Testis (tissue), 3 donors: ENCODE measurements around the gene RELCH. TPM values are rescaled to one million over a fixed set of nuclear protein-coding genes. Genes with fewer than 3 reads are reported as not detected.
"Not testable (repeated sequence)": the region's sequence is repeated elsewhere in the genome, so short reads cannot be mapped to it uniquely, and the experiment has no call there.

ENCODE experiments used
- DNase-seq: peaks from one replicate; pipeline ENCODE4 v3.0.0-alpha.2; 2019
- H3K27ac ChIP-seq, 2 donors: fragments of 200-600 bp; sonication (generic); one replicate each; pipeline ENCODE4 v1.5.1; 2019
- H3K27me3 ChIP-seq: fragments of 200-600 bp; sonication (generic); one replicate; pipeline ENCODE4 v1.5.1; 2019
- H3K36me3 ChIP-seq: fragments of 200-600 bp; sonication (generic); one replicate; pipeline ENCODE4 v1.5.1; 2017; ENCODE audit warnings: low read depth; ENCODE audit errors: missing control alignments
- H3K4me1 ChIP-seq: fragments of 200-600 bp; sonication (generic); one replicate; pipeline ENCODE4 v1.5.1; 2019
- H3K4me3 ChIP-seq, 2 donors: fragments of 200-600 bp; sonication (generic); one replicate each; pipeline ENCODE4 v1.5.1; 2017 to 2019
- H3K9me3 ChIP-seq: fragments of 200-600 bp; sonication (generic); one replicate; pipeline ENCODE4 v1.5.1; 2017
- CTCF ChIP-seq, 3 experiments: fragments of 450-650 bp in 2 of 3; fragments of 200-600 bp in 1 of 3; sonication (generic) in 1 of 3; IDR thresholded peaks; one replicate each; pipeline ENCODE4 v1.5.1; 2016 to 2019; ENCODE audit warnings: antibody characterized with exemption in 3 of 3, mild to moderate bottlenecking in 2 of 3, moderate library complexity in 1 of 3
- POLR2A ChIP-seq: fragments of 450-650 bp; IDR thresholded peaks from one replicate; pipeline ENCODE4 v1.6.1; 2017; ENCODE audit warnings: antibody characterized with exemption, mild to moderate bottlenecking, moderate library complexity
- WGBS, 2 donors: methylation state at CpG; one replicate each; pipeline ENCODE4 v1.1.5; 2018; 5-methylcytosine and 5-hydroxymethylcytosine counted together
- intact Hi-C: fragments of 100-400 bp; cut with DNase I; formaldehyde crosslinking; loops from one replicate; pipeline ENCODE4 v1.15.1; 2023; ENCODE audit warnings: low total_unique reads
- polyA plus RNA-seq: library from polyadenylated mRNA; stranded (reverse); fragments of 350-450 nt; fragmentation: Illumina TruSeq; extraction: RNeasy Lipid Tissue Mini Kit (QIAGEN cat#74804); gene quantifications from one replicate; pipeline ENCODE4 v1.2.3, GENCODE V29; 2014; ENCODE audit warnings: low read depth, low replicate concordance; ENCODE audit not compliant: insufficient read depth
- total RNA-seq, 2 donors: library from RNA; depleted of rRNA; stranded (reverse); fragments of >200 nt; gene quantifications; one replicate each; pipeline ENCODE4 v1.2.3, GENCODE V29; 2016

RELCH gene
- total and polyA plus RNA-seq, 3 donors from 2014 or later: 15.7 to 41.6 (median 27.2) TPM

- H3K4me1 ChIP-seq: no peaks in the 10 kb centered on the region
- H3K4me3 ChIP-seq: no peak overlapping the region
- no peak overlapping the region for H3K27ac ChIP-seq
- DNase-seq: no peak
- intact Hi-C loops: no loop called here
- TF ChIP-seq POLR2A (no peak), CTCF (IDR thresholded peaks at IDR 0.05) (no peak)
- H3K36me3 ChIP-seq: no peaks in the 10 kb centered on the region
- H3K27me3 ChIP-seq: no peaks in the 10 kb centered on the region
- no peaks in the 10 kb centered on the region for H3K9me3 ChIP-seq
- 71 to 76% methylated on average over 5 of the region's 5 CpGs for WGBS, 2 donors
These were observed 22.1 kb upstream of the RELCH start for GRCh38 chr18:62164855-62165487.

GRCh38 chr18:62165583-62165982, 21.5 kb upstream of the RELCH start:
- 92 to 98% methylated on average over 3 of the region's 3 CpGs for WGBS, 2 donors
- intact Hi-C loops: no loop called here
- no peaks in the 10 kb centered on the region for H3K4me1 ChIP-seq
- H3K27ac ChIP-seq: no peak overlapping the region
- no peak for DNase-seq
- no peak overlapping the region for H3K4me3 ChIP-seq
- H3K27me3 ChIP-seq: no peaks in the 10 kb centered on the region
- H3K36me3 ChIP-seq: no peaks in the 10 kb centered on the region
- H3K9me3 ChIP-seq: no peaks in the 10 kb centered on the region
- TF ChIP-seq POLR2A: no peak
- TF ChIP-seq CTCF (IDR thresholded peaks at IDR 0.05): no peak

- not testable (repeated sequence) for DNase-seq
- 80 to 100% methylated on average over 1 of the region's 1 CpG for WGBS, 2 donors
These were observed 20.5 kb upstream of the RELCH start for GRCh38 chr18:62166524-62166923.

GRCh38 chr18:62170857-62171256, 16.2 kb upstream of the RELCH start:
- no peaks in the 10 kb centered on the region for H3K4me1 ChIP-seq
- 92 to 96% methylated on average over 1 of the region's 1 CpG for WGBS, 2 donors

More at GRCh38 chr18:62166524-62166923, 20.5 kb upstream of the RELCH start:
- H3K27me3 ChIP-seq, H3K4me1 ChIP-seq, H3K9me3 ChIP-seq, H3K27ac ChIP-seq, intact Hi-C loops, H3K4me3 ChIP-seq, H3K36me3 ChIP-seq: not testable (repeated sequence)

GRCh38 chr18:62172298-62172697, 14.8 kb upstream of the RELCH start:
- Histone ChIP-seq H3K9me3 (no peaks in the 10 kb centered on the region), H3K27me3 (no peaks in the 10 kb centered on the region), H3K36me3 (no peaks in the 10 kb centered on the region), H3K4me3 (no peak overlapping the region), H3K27ac (no peak overlapping the region), H3K4me1 (no peaks in the 10 kb centered on the region)
- DNase-seq: no peak
- TF ChIP-seq CTCF (IDR thresholded peaks at IDR 0.05) (no peak), POLR2A (no peak)
- intact Hi-C loops: no loop called here

More at GRCh38 chr18:62170857-62171256, 16.2 kb upstream of the RELCH start:
- DNase-seq: no peak
- intact Hi-C loops: no loop called here
- Histone ChIP-seq H3K4me3 (no peak overlapping the region), H3K27ac (no peak overlapping the region), H3K27me3 (no peaks in the 10 kb centered on the region), H3K36me3 (no peaks in the 10 kb centered on the region), H3K9me3 (no peaks in the 10 kb centered on the region)
- TF ChIP-seq POLR2A: no peak
- no peak for TF ChIP-seq CTCF (IDR thresholded peaks at IDR 0.05)
